Stomach (tissue), 9 donors: ENCODE measurements around the gene NEDD9. TPM values are rescaled to one million over a fixed set of nuclear protein-coding genes. Genes with fewer than 3 reads are reported as not detected.
A peak's percentile ranks its signal among the peaks of the same experiment; 100 is the strongest.

Experiments
- DNase-seq, 2 donors: peaks; one replicate each; pipeline versions ENCODE4 v3.0.0 to v3.0.0-alpha.2; 2013 to 2019
- H3K27ac ChIP-seq, 5 donors: fragments of 200-600 bp in 4 of 5; sonication (generic) in 4 of 5; one replicate each; pipeline ENCODE4 v1.5.1; 2013 to 2019; ENCODE audit warnings: mild to moderate bottlenecking in 1 of 5, moderate library complexity in 1 of 5
- H3K27me3 ChIP-seq, 3 donors: fragments of 200-600 bp; sonication (generic); one replicate each; pipeline ENCODE4 v1.5.1; 2017 to 2019; ENCODE audit warnings: mixed run types in 1 of 3
- H3K36me3 ChIP-seq, 4 donors: fragments of 200-600 bp; sonication (generic); 1 replicate in 3 of 4; 2 replicates in 1 of 4; pipeline ENCODE4 v1.5.1; 2016 to 2019
- H3K4me1 ChIP-seq, 4 donors: fragments of 200-600 bp; sonication (generic); one replicate each; pipeline ENCODE4 v1.5.1; 2016 to 2019
- H3K4me3 ChIP-seq, 4 donors: fragments of 200-600 bp; sonication (generic) in 3 of 4; one replicate each; pipeline ENCODE4 v1.5.1; 2016 to 2019; ENCODE audit warnings: mild to moderate bottlenecking in 1 of 4
- H3K9me3 ChIP-seq, 4 donors: fragments of 200-600 bp; sonication (generic); one replicate each; pipeline ENCODE4 v1.5.1; 2016 to 2019
- EP300 ChIP-seq: sonication (generic); formaldehyde crosslinking; IDR thresholded peaks from one replicate; pipeline ENCODE4 v1.6.1; 2017; ENCODE audit warnings: antibody characterized with exemption
- POLR2A ChIP-seq, 4 donors: fragments of 450-650 bp; IDR thresholded peaks; one replicate each; pipeline ENCODE4 v1.6.1; 2016; ENCODE audit warnings: antibody characterized with exemption in 4 of 4, control low read depth in 2 of 4, mild to moderate bottlenecking in 1 of 4, moderate library complexity in 1 of 4
- POLR2AphosphoS5 ChIP-seq, 3 donors: sonication (generic); formaldehyde crosslinking; IDR thresholded peaks; one replicate each; pipeline ENCODE4 v1.6.1; 2016; ENCODE audit warnings: antibody characterized with exemption in 3 of 3
- WGBS, 5 donors: extraction: QIAGEN DNeasy Blood & Tissue Kit in 3 of 5; methylation state at CpG; one replicate each; pipeline versions ENCODE4 v1.1.5 to v1.1.7; 2013 to 2018; 5-methylcytosine and 5-hydroxymethylcytosine counted together
- intact Hi-C: fragments of 100-400 bp; cut with DNase I; formaldehyde crosslinking; loops from one replicate; pipeline ENCODE4 v1.15.1; 2023; ENCODE audit warnings: low total_unique reads
- polyA plus RNA-seq, 3 donors: library from polyadenylated mRNA; stranded (reverse); fragments of 200-250 nt; gene quantifications; one replicate each; pipeline ENCODE4 v1.2.3, GENCODE V29; 2013
- total RNA-seq, 5 donors: library from RNA; depleted of rRNA; stranded (reverse); fragments of >200 nt; gene quantifications; one replicate each; pipeline versions ENCODE4 v1.1.0 to v1.2.3, GENCODE V29; 2014 to 2016
- TF ChIP-seq, protein P1 (sequence below), 7 experiments: fragments of 450-650 bp in 4 of 7; fragments of 200-600 bp in 3 of 7; sonication (generic) in 3 of 7; IDR thresholded peaks; one replicate each; pipeline ENCODE4 v1.5.1; 2016 to 2019; ENCODE audit warnings: antibody characterized with exemption in 7 of 7, control low read depth in 2 of 7, mild to moderate bottlenecking in 1 of 7
- donor health status: healthy with polysubstance abuse.
- donor health status: Bipolar disorder and iron deficiency.
- donor health status: healthy.

The NEDD9 gene
- total and polyA plus RNA-seq, 8 donors, result 4.2 to 97.9 (median 26.9) TPM

DNA sequence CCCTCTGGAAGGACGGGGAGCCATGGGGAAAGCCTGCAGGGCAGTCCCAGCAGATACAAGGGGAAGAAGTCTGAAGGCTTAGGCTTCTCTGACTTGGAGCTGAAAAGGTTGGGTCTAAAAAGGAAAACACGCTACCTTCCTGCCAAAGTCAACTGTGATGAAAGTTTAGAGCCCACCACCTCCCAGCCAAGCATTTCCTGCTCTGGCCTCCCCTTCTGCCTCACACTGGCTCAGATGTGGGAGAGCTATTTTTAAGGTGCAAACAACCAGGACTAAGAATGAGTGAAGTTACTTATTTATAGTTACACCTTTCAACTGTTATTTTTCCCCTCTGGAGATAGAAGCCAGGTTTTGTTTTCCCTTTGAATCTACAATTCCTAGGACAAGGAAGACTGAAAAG, 21.2 kb downstream of the NEDD9 start:
- peak overlapping the region in 3 of 5 donors; percentile 19 to 54 (median 22) for H3K27ac ChIP-seq
- WGBS, 5 donors, result 83 to 94% (median 86%) methylated on average over 2 of the region's 2 CpGs
- intact Hi-C loops, result no loop called here

DNA sequence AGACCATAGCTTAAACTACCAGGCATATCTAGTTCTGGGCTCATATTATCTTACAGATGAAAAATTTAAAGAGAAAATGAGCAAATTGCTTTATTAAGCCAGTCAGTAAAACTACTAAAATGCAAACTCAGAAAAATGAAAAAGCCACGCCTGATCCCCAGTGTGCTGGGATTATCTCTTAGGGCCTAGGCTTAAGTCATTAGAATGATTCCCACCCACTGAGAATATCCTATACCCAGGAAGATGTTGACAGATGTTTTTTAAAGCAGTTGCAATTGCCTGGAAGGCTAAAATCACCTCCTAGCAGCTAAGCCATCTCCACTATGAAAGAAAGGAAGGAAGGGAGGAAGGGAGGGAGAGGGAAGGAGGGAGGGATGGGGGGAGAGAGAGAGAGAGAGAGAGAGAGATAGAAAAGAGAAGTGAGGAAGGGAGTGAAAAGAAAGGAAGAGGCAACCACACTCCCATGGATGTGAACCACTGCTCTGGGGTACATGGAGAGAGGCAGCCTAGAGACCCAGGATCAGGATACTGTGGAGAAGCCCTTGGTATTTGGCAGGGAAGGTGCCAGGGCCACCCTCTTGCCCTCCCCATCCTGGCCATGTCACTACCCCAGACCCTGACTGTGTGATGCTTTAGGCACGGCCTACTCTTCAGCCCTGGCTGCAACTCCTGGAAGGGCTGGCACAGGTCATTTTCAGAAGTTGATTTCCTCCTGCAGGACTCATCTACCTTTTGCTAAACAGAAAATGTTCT, 21.9 kb downstream of the NEDD9 start:
- WGBS, 5 donors, result 74 to 85% (median 80%) methylated on average over 2 of the region's 2 CpGs
- Histone ChIP-seq H3K4me1 (peaks cover 42 to 84% (median 62%) of the 10 kb centered on the region in 4 donors), H3K27ac (peak overlapping the region in 4 of 5 donors; percentile 15 to 54 (median 20))

More for the DNA sequence above, 21.2 kb downstream of the NEDD9 start:
- H3K4me1 ChIP-seq, result peaks cover 48 to 84% (median 65%) of the 10 kb centered on the region in 4 donors
- TF ChIP-seq POLR2A (IDR thresholded peaks at IDR 0.05) (no peak), POLR2AphosphoS5 (IDR thresholded peaks at IDR 0.05) (no peak), EP300 (no peak)
- TF ChIP-seq, protein P1, sequence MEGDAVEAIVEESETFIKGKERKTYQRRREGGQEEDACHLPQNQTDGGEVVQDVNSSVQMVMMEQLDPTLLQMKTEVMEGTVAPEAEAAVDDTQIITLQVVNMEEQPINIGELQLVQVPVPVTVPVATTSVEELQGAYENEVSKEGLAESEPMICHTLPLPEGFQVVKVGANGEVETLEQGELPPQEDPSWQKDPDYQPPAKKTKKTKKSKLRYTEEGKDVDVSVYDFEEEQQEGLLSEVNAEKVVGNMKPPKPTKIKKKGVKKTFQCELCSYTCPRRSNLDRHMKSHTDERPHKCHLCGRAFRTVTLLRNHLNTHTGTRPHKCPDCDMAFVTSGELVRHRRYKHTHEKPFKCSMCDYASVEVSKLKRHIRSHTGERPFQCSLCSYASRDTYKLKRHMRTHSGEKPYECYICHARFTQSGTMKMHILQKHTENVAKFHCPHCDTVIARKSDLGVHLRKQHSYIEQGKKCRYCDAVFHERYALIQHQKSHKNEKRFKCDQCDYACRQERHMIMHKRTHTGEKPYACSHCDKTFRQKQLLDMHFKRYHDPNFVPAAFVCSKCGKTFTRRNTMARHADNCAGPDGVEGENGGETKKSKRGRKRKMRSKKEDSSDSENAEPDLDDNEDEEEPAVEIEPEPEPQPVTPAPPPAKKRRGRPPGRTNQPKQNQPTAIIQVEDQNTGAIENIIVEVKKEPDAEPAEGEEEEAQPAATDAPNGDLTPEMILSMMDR (IDR thresholded peaks at IDR 0.05), result no peak
- peaks cover 0 to 44% (median 18%) of the 10 kb centered on the region in 4 donors for H3K36me3 ChIP-seq
- no peak overlapping the region for H3K4me3 ChIP-seq
- H3K27me3 ChIP-seq, result no peaks in the 10 kb centered on the region
- DNase-seq, result no peak
- H3K9me3 ChIP-seq, result no peaks in the 10 kb centered on the region

DNA sequence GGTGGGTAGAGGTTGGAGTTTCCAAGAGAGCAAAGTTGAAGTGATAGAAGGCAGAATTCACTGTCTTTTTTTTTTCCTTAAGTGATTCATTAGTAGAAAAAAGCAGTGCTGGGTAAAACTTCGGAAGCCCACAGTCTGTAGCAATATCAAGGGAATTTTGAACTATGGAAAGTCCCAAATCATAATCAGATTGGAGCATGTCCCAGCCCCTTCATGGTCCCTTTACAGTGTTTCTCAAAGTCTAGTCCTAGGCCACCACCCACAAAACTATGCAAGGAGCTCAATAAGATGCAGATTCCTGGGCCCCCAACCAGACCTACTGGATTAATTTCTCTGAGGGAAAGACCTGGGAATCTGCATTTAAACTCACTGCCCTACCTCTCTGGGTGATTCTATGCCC, 22.6 kb downstream of the NEDD9 start:
- no peak for DNase-seq
- peaks cover 35 to 84% (median 55%) of the 10 kb centered on the region in 4 donors for H3K4me1 ChIP-seq
- H3K27me3 ChIP-seq, result no peaks in the 10 kb centered on the region
- intact Hi-C loops, result no loop called here
- peaks cover 0 to 51% (median 24%) of the 10 kb centered on the region in 4 donors for H3K36me3 ChIP-seq
- WGBS, 5 donors, result 26 to 63% (median 44%) methylated on average over 1 of the region's 1 CpG
- no peak overlapping the region for H3K4me3 ChIP-seq
- TF ChIP-seq, protein P1 (IDR thresholded peaks at IDR 0.05), result no peak
- no peak for TF ChIP-seq EP300
- no peak for TF ChIP-seq POLR2A (IDR thresholded peaks at IDR 0.05)
- H3K27ac ChIP-seq, result peak overlapping the region in 4 of 5 donors; percentile 15 to 54 (median 20)
- no peaks in the 10 kb centered on the region for H3K9me3 ChIP-seq

More for the DNA sequence above, 21.9 kb downstream of the NEDD9 start:
- Histone ChIP-seq H3K4me3 (no peak overlapping the region), H3K36me3 (peaks cover 0 to 47% (median 21%) of the 10 kb centered on the region in 4 donors), H3K9me3 (no peaks in the 10 kb centered on the region), H3K27me3 (no peaks in the 10 kb centered on the region)
- no peak for DNase-seq
- no peak for TF ChIP-seq POLR2AphosphoS5 (IDR thresholded peaks at IDR 0.05)
- TF ChIP-seq, protein P1 (IDR thresholded peaks at IDR 0.05), result no peak
- no peak for TF ChIP-seq POLR2A (IDR thresholded peaks at IDR 0.05)
- TF ChIP-seq EP300, result no peak
- intact Hi-C loops, result no loop called here

DNA sequence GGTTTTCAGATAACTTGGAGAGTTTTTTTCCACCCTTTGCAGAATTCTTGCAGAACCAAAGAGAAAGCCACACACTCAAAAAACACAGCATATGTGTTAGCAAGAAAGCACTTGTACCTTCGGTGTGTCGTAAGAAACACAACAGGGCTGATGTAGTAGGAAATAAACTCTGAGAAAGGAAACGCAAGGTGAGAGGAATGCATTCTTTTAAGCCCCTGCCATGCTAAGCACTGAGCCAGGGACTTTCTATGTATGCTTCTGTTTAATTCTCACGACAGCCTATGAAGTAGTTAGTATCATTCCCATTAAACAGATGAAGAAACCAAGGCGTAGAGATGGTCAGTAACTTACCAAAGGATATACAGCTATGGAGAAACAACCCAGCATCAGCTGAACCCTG, 23.1 kb downstream of the NEDD9 start:
- no peak for TF ChIP-seq POLR2A (IDR thresholded peaks at IDR 0.05)
- no peak for TF ChIP-seq POLR2AphosphoS5 (IDR thresholded peaks at IDR 0.05)
- no peak for TF ChIP-seq EP300
- TF ChIP-seq, protein P1 (IDR thresholded peaks at IDR 0.05), result no peak
- H3K4me3 ChIP-seq, result no peak overlapping the region
- no peaks in the 10 kb centered on the region for H3K27me3 ChIP-seq
- H3K4me1 ChIP-seq, result peaks cover 30 to 82% (median 50%) of the 10 kb centered on the region in 4 donors
- intact Hi-C loops, result no loop called here
- peaks cover 0 to 52% (median 25%) of the 10 kb centered on the region in 4 donors for H3K36me3 ChIP-seq
- peak overlapping the region in 2 of 5 donors; percentile 19 to 54 for H3K27ac ChIP-seq
- WGBS, 5 donors, result 82 to 98% (median 88%) methylated on average over 5 of the region's 5 CpGs
- H3K9me3 ChIP-seq, result no peaks in the 10 kb centered on the region
- no peak for DNase-seq
